Endothelial cell of umbilical vein (primary cell): Measurements from ENCODE around the gene DENND2C. TPM values are rescaled to one million over a fixed set of nuclear protein-coding genes. Genes with fewer than 3 reads are reported as not detected.

Experiments
- BruUV-seq: library from RNA; stranded (reverse); fragments of 400-500 nt; replicated peaks from 2 replicates; lab custom pipeline; 2021; lab: Mats Ljungman, UMichigan
- CTCF ChIA-PET: fragments of 300-600, 350-600 bp; sonication (Branson Sonifier 250); formaldehyde crosslinking; loops from one replicate; lab custom pipeline; 2021; ENCODE audit warnings: antibody characterized with exemption, inconsistent platforms; lab: Charles Lee
- POLR2A ChIA-PET: fragments of 300-600, 350-600 bp; sonication (Branson Sonifier 250); formaldehyde crosslinking; loops from one replicate; lab custom pipeline; 2021; ENCODE audit warnings: antibody characterized with exemption, inconsistent platforms; lab: Charles Lee
- DNase-seq: peaks from one replicate; pipeline ENCODE4 v3.0.0-alpha.2; 2011; ENCODE audit warnings: low read depth, low spot score
- FAIRE-seq: peaks from 2 replicates; lab custom pipeline; 2011; peaks lifted over from hg19 to GRCh38; lab: Jason Lieb, UNC
- H2AFZ ChIP-seq: 2 replicates; pipeline ENCODE4 v1.6.0; 2012; ENCODE audit warnings: low read depth, low read length, control low read depth, inconsistent platforms
- H3K27ac ChIP-seq: 2 replicates; pipeline ENCODE4 v1.5.1; 2011; ENCODE audit warnings: low read depth, mild to moderate bottlenecking, control low read depth, low read length, moderate library complexity; ENCODE audit not compliant: insufficient read depth
- H3K27me3 ChIP-seq, 2 experiments: 2 replicates each; pipeline versions ENCODE4 v1.6.0 to v1.6.1; 2011; ENCODE audit warnings: low read length in 2 of 2, mixed read lengths in 1 of 2; ENCODE audit not compliant: control insufficient read depth in 2 of 2, insufficient read depth in 2 of 2
- H3K36me3 ChIP-seq, 2 experiments: 2 replicates in 1 of 2; 3 replicates in 1 of 2; pipeline ENCODE4 v1.5.1; 2011; ENCODE audit warnings: low read length in 2 of 2, mild to moderate bottlenecking in 1 of 2, moderate library complexity in 1 of 2; ENCODE audit not compliant: control insufficient read depth in 2 of 2, insufficient read depth in 2 of 2; ENCODE audit errors: extremely low read depth in 1 of 2
- H3K4me1 ChIP-seq: 3 replicates; pipeline ENCODE4 v1.5.1; 2011; ENCODE audit warnings: mild to moderate bottlenecking, low read length; ENCODE audit not compliant: control insufficient read depth, insufficient read depth; ENCODE audit errors: extremely low read depth
- H3K4me2 ChIP-seq: 2 replicates; pipeline ENCODE4 v1.6.1; 2011; ENCODE audit warnings: low read length, control low read depth, mixed read lengths; ENCODE audit not compliant: insufficient read depth
- H3K4me3 ChIP-seq, 3 experiments: fragments of 200-600 bp in 1 of 3; sonication (generic), shearing (Covaris generic) in 1 of 3; replicated peaks in 1 of 3; 2 replicates each; pipeline ENCODE4 v1.5.1; 2011 to 2016; ENCODE audit warnings: control low read depth in 3 of 3, low read length in 3 of 3, mild to moderate bottlenecking in 2 of 3, inconsistent platforms in 1 of 3, low read depth in 1 of 3, moderate library complexity in 1 of 3; ENCODE audit not compliant: insufficient read depth in 1 of 3
- H3K79me2 ChIP-seq: 2 replicates; pipeline ENCODE4 v1.6.0; 2012; ENCODE audit warnings: low read length, inconsistent platforms; ENCODE audit not compliant: control insufficient read depth, insufficient read depth
- H3K9ac ChIP-seq: replicated peaks from 2 replicates; pipeline ENCODE3; 2011; ENCODE audit warnings: low read length, control low read depth; ENCODE audit not compliant: insufficient read depth; ENCODE audit errors: extremely low read depth
- H3K9me1 ChIP-seq: replicated peaks from 3 replicates; pipeline ENCODE4 v1.6.0; 2011; ENCODE audit warnings: mild to moderate bottlenecking, low read length; ENCODE audit not compliant: control insufficient read depth, insufficient read depth; ENCODE audit errors: extremely low read depth
- H3K9me3 ChIP-seq: replicated peaks from 2 replicates; pipeline ENCODE4 v1.5.1; 2012; ENCODE audit warnings: low read length, inconsistent platforms; ENCODE audit not compliant: control insufficient read depth, insufficient read depth
- H4K20me1 ChIP-seq: replicated peaks from 2 replicates; pipeline ENCODE3; 2011; ENCODE audit warnings: mild to moderate bottlenecking, low read length; ENCODE audit not compliant: control insufficient read depth, insufficient read depth; ENCODE audit errors: extremely low read depth
- CTCF ChIP-seq, 2 donors: IDR thresholded peaks; 1 replicate in 1 of 2; 2 replicates in 1 of 2; pipeline ENCODE4 v1.5.1; 2011; ENCODE audit warnings: low read length in 2 of 2, mild to moderate bottlenecking in 2 of 2, moderate library complexity in 2 of 2, control low read depth in 1 of 2, inconsistent platforms in 1 of 2, low read depth in 1 of 2; ENCODE audit not compliant: insufficient read depth in 1 of 2; ENCODE audit errors: extremely low read depth in 1 of 2
- EZH2 ChIP-seq: IDR thresholded peaks from 2 replicates; pipeline ENCODE4 v1.6.1; 2012; ENCODE audit warnings: borderline replicate concordance, low read depth, mild to moderate bottlenecking, moderate library complexity, low read length, inconsistent platforms; ENCODE audit not compliant: severe bottlenecking
- FOS ChIP-seq: IDR thresholded peaks from 2 replicates; pipeline ENCODE4 v1.6.1; 2011; ENCODE audit warnings: mild to moderate bottlenecking, low read length, moderate library complexity, borderline replicate concordance; ENCODE audit not compliant: insufficient read depth
- GATA2 ChIP-seq: IDR thresholded peaks from 2 replicates; pipeline ENCODE4 v1.7.0; 2011; ENCODE audit warnings: low read depth, mild to moderate bottlenecking, moderate library complexity, mixed read lengths, low read length; ENCODE audit not compliant: insufficient read length, insufficient read depth
- JUN ChIP-seq: IDR thresholded peaks from 2 replicates; pipeline ENCODE4 v1.6.1; 2011; ENCODE audit warnings: borderline replicate concordance, low read depth; ENCODE audit not compliant: insufficient read length, insufficient read depth
- MAX ChIP-seq: IDR thresholded peaks from 2 replicates; pipeline ENCODE4 v1.6.1; 2011; ENCODE audit not compliant: insufficient read depth, insufficient read length
- MYC ChIP-seq: IDR thresholded peaks from one replicate; pipeline ENCODE4 v1.6.1; 2011; ENCODE audit warnings: mild to moderate bottlenecking, low read depth, low read length
- POLR2A ChIP-seq: IDR thresholded peaks from 2 replicates; pipeline ENCODE4 v1.6.1; 2012; ENCODE audit warnings: low read depth, mild to moderate bottlenecking, control low read depth, low read length
- POLR2AphosphoS5 ChIP-seq: IDR thresholded peaks from 2 replicates; pipeline ENCODE4 v1.6.1; 2012; ENCODE audit warnings: low read depth, mild to moderate bottlenecking, control low read depth, low read length, moderate library complexity; ENCODE audit not compliant: insufficient read depth
- dilution Hi-C: fragments of 300-500 bp; cut with MboI; formaldehyde crosslinking; loops from one replicate; pipeline ENCODE4 v1.15.0; 2019; ENCODE audit warnings: low sequenced_read_pairs; ENCODE audit not compliant: extremely low pct_ligation_motif_present
- intact Hi-C: fragments of 100-400 bp; cut with micrococcal nuclease; formaldehyde crosslinking; loops from one replicate; pipeline ENCODE4 v1.10.0; 2022
- polyA plus RNA-seq, 4 experiments: library from polyadenylated mRNA; depleted of rRNA in 3 of 4; stranded (reverse) in 3 of 4; unstranded in 1 of 4; fragments of >200 nt; gene quantifications; 2 replicates each; pipeline versions ENCODE4 v1.2.1 to v1.2.3, GENCODE V29; 2011 to 2012; ENCODE audit warnings: missing spikeins in 1 of 4
- total RNA-seq: library from RNA; stranded (reverse); gene quantifications from 2 replicates; pipeline ENCODE4 v1.2.3, GENCODE V29; 2021

Gene DENND2C
- total and polyA plus RNA-seq, 2 donors (not counting 3 experiments of a cell fraction or from before 2014, with no cell fraction given): 0.12 to 0.22 TPM

- POLR2A ChIA-PET: no interaction called here
- Histone ChIP-seq H3K79me2 (no peaks in the 10 kb centered on the region), H2AFZ (no peak overlapping the region), H3K27ac (no peak overlapping the region), H3K4me3 (no peak overlapping the region), H3K9ac (no peak overlapping the region), H3K4me2 (no peak overlapping the region), H3K36me3 (no peaks in the 10 kb centered on the region), H3K9me3 (no peaks in the 10 kb centered on the region), H3K9me1 (no peaks in the 10 kb centered on the region), H3K4me1 (no peaks in the 10 kb centered on the region), H3K27me3 (peaks cover 0 to 2% of the 10 kb centered on the region in 2 experiments), H4K20me1 (no peaks in the 10 kb centered on the region)
- BruUV-seq: no TSS peak
- dilution Hi-C loops (no loop called here), intact Hi-C loops (no loop called here)
- CTCF ChIA-PET: no interaction called here
- DNase-seq (no peak), FAIRE-seq (no peak)
- TF ChIP-seq POLR2A: no peak
Measured at GRCh38 chr1:114597949-114598348, 71.9 kb downstream of the DENND2C start.

GRCh38 chr1:114595602-114596001 lies 74.2 kb downstream of the DENND2C start:
- Histone ChIP-seq H4K20me1 (no peaks in the 10 kb centered on the region), H3K79me2 (no peaks in the 10 kb centered on the region), H2AFZ (no peak overlapping the region), H3K9ac (no peak overlapping the region), H3K36me3 (no peaks in the 10 kb centered on the region), H3K4me1 (no peaks in the 10 kb centered on the region), H3K9me1 (no peaks in the 10 kb centered on the region), H3K27ac (no peak overlapping the region), H3K4me2 (no peak overlapping the region), H3K27me3 (peaks cover 0 to 2% of the 10 kb centered on the region in 2 experiments), H3K4me3 (no peak overlapping the region), H3K9me3 (no peaks in the 10 kb centered on the region)
- BruUV-seq: no TSS peak
- FAIRE-seq (no peak), DNase-seq (no peak)
- intact Hi-C loops: no loop called here
- POLR2A ChIA-PET: no interaction called here
- dilution Hi-C loops: no loop called here
- TF ChIP-seq CTCF (IDR thresholded peaks at IDR 0.05; ENCODE audit: extremely low read depth in 1 of 2, insufficient read depth in 1 of 2, low read depth in 1 of 2, low read length in 2 of 2) (no peak), GATA2 (no peak), POLR2AphosphoS5 (no peak), POLR2A (no peak), EZH2 (no peak), FOS (no peak), MYC (no peak), MAX (no peak), JUN (no peak)
- CTCF ChIA-PET: no interaction called here
